Epithelial cell of esophagus (primary cell): ENCODE results near the gene KRT9.

Experiments used
- DNase-seq: peaks from one replicate; pipeline ENCODE4 v3.0.0; 2010; ENCODE audit warnings: low read depth
- H3K4me3 ChIP-seq: 2 replicates; pipeline ENCODE4 v1.5.1; 2011; ENCODE audit warnings: mild to moderate bottlenecking, low read length, control low read depth
- TF ChIP-seq, protein P1 (sequence below): IDR thresholded peaks from 2 replicates; pipeline ENCODE4 v1.5.1; 2011; ENCODE audit warnings: low read depth, mild to moderate bottlenecking, low read length, control low read depth, inconsistent platforms; ENCODE audit not compliant: insufficient read depth; ENCODE audit errors: missing control alignments

KRT9 gene

DNA sequence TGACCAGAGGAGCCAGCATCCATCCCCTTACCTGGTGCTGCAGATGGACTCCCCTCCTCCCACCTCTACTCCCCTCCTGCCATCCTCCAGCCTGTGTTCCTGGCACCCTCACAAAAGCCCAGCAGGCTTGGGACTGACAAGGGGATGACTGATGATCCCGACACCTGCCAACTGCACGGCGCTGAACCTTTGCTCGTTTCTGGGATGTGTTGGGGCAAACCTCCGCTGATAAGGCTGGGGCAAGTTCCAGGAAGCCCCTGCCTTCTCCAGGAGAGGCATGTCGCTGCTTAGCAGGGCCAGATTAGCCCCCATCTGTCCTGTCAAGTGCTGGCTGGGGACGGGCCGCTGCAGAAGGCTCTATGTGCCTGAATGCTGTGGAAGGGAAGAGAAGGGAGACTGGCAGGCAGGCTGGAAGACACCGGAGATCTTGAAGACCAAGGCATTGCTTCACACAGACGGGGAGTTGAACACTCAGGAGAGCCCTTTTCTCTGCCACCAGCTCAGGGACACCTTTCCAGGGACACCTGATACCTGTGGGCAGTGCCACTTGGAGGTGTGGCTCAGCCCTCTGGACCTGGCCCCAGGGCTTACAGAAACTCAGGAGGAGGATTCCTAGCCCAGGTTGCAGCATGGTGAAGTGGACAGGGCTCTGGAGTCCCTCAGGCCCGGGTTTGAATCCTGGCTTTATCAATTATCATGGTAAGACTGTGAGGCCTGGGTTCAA is 52.2 kb downstream of the KRT9 start:
- peak; percentile 84 for DNase-seq
- TF ChIP-seq, protein P1, sequence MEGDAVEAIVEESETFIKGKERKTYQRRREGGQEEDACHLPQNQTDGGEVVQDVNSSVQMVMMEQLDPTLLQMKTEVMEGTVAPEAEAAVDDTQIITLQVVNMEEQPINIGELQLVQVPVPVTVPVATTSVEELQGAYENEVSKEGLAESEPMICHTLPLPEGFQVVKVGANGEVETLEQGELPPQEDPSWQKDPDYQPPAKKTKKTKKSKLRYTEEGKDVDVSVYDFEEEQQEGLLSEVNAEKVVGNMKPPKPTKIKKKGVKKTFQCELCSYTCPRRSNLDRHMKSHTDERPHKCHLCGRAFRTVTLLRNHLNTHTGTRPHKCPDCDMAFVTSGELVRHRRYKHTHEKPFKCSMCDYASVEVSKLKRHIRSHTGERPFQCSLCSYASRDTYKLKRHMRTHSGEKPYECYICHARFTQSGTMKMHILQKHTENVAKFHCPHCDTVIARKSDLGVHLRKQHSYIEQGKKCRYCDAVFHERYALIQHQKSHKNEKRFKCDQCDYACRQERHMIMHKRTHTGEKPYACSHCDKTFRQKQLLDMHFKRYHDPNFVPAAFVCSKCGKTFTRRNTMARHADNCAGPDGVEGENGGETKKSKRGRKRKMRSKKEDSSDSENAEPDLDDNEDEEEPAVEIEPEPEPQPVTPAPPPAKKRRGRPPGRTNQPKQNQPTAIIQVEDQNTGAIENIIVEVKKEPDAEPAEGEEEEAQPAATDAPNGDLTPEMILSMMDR, result no peak
- H3K4me3 ChIP-seq, result peak overlapping the region; percentile 79

DNA sequence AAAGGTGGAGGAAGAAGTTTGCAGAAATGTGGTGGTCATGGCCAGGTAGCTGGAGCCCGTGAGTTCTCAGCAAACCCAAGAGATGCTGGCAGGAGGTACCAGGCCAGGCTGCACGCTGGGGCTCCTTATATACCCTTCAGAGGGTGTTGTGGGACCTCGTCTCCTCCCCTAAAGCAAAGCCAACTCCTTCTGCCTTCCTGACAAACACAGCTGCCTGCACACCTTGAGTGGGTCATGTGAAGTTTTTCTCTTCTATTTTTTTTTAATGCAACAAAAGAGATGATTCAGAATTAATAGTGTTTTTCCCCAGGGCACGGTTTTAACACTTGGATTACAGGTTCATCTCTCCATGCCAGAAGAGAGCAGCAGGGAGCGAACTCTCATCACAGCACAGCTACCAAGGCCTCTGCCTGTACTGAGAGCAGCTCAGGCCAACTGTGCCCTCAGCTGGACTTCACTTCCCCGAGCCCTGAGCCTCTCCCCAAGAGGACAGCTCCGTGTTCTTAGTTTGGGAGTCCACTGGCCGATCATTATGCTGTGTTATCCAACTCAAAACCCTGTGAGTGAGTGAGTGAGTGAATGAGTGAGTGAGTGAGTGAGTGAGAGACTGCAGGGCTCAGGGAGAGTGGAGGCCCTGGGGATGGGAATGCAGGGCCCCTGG is 52.9 kb downstream of the KRT9 start, which contains the start of gene KRT15:
Gene KRT15, minus strand, starts transcription at position 102 of the 661 bp plus-strand sequence. Its CDS starts 63 bp downstream, at position 39.
- TF ChIP-seq, protein P1, result peak; percentile 25
- peak within 1 kb of the TSS; percentile 79 for H3K4me3 ChIP-seq

DNA sequence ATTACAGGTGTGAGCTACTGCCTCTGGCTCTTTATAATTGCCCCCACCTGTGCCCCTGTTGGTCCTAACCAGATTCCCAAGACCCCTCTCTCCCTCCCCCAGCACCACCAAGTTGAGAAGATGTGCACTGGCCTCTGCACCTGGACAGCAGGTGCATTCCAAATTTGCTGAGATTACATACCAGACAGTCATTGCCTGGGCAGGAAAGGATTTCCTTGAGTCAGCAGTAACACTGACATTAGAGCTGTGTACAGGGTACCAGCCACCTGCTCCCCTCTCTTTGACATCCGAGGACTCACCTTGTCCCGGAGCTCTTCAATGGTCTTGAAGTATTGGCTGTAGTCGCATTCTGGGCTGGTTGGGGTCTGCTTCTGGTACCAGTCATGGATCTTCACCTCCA is 53.8 kb downstream of the KRT9 start:
- TF ChIP-seq, protein P1, result no peak
- H3K4me3 ChIP-seq, result peak overlapping the region; percentile 79
- DNase-seq, result peak; percentile 56

More for the DNA sequence above, 52.9 kb downstream of the KRT9 start, which contains the start of gene KRT15:
- DNase-seq, result peak; percentile 94

DNA sequence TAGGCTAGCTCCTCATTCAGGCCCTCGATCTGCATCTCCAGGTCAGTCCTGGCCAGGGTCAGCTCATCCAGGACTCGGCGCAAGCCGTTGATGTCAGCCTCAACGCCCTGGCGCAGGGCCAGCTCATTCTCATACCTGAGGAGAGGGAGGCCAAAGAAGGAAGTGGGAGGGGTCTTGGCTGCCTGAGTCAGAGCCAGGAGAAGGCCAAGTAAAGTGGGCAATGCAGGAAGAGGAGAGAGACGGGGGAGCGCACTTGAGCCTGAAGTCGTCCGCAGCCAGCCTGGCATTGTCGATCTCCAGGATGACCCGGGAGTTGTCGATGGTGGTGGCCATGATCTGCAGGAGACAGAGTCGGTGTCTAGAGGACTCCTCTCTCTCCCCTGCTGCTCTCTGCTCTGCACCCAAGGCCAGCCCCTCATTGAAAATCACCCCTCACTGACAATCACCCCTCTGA is 55.0 kb downstream of the KRT9 start:
- TF ChIP-seq, protein P1, result no peak
- peak overlapping the region; percentile 79 for H3K4me3 ChIP-seq
- DNase-seq, result no peak

DNA sequence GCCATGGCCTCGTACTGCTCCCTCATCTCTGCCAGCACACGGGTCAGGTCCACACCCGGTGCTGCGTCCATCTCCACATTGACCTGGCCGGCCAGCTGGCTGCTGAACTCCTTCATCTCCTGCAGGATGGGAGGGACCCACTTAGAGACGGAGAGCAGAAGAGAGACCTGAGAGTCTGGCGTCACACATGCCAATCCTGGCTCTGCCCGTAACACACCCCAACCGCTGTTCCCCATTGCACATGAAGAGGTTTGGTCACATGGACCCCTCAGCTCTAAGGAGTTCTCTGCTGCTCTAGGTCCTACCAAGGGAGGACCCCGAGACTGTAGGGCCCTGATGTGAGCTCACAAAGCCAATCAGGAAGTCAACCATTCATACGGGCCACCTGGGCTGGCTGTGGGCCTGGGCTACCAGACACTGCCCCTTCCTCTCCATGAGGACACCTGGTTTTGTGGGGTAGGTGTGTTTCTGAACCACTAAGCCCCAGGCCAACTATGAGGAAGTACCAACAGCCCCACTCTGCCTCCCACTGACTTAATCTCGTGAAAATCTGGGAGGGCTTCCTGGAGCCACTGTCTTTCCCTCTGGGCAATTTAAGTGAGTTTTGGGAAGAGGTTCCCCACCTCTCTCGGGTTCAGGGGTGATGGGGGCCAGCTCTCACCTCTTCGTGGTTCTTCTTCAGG is 55.6 kb downstream of the KRT9 start:
- TF ChIP-seq, protein P1, result no peak

More for the DNA sequence above, 55.6 kb downstream of the KRT9 start:
- H3K4me3 ChIP-seq, result peak overlapping the region; percentile 79
- no peak for DNase-seq
